Placental epithelial cell (primary cell): Measurements from ENCODE around the gene ADM. TPM values are rescaled to one million over a fixed set of nuclear protein-coding genes. Genes with fewer than 3 reads are reported as not detected.

Experiments used
- small RNA-seq: library from RNA; depleted of rRNA; stranded (forward); fragments of <200 nt; gene quantifications from one replicate; pipeline ENCODE3, GENCODE V24; 2012
- total RNA-seq: library from RNA; depleted of rRNA; stranded (reverse); fragments of >200 nt; gene quantifications from 2 replicates; pipeline ENCODE4 v1.2.3, GENCODE V29; 2012

ADM gene, protein sequence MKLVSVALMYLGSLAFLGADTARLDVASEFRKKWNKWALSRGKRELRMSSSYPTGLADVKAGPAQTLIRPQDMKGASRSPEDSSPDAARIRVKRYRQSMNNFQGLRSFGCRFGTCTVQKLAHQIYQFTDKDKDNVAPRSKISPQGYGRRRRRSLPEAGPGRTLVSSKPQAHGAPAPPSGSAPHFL
- total RNA-seq: 54.2 and 69.0 TPM in 2 replicates

GRCh38 chr11:10304495-10305261 lies at the start of gene ADM:
ADM (plus strand) TSS chr11:10305073; CDS start chr11:10305701, 628 bp downstream.

GRCh38 chr11:10293423-10294289 lies 11.2 kb upstream of the ADM start, which contains the start of gene SBF2:
SBF2 (minus strand) TSS chr11:10294219; CDS start chr11:10294069, 150 bp downstream.

Small RNA genes within 50 kb of the gene (small RNA-seq; reads per million reads assigned to genes)
- gene AC080023.2: 0.14 reads per million

Other genes starting within 250 kb of the ADM start
- 34.1 and 39.3 TPM in 2 replicates for gene SBF2, start 10.9 kb upstream of the ADM start, total RNA-seq
- gene AMPD3, start 150.2 kb downstream of the ADM start, total RNA-seq: 16.1 and 16.2 TPM in 2 replicates
- 28.3 and 34.1 TPM in 2 replicates for gene RNF141, start 236.1 kb downstream of the ADM start, total RNA-seq